Kidney glomerular epithelial cell (primary cell): Measurements from ENCODE around the gene ST3GAL3.

Experiments
- DNase-seq: peaks from one replicate; lab custom pipeline; 2025; lab: John Stamatoyannopoulos, UW

Gene ST3GAL3

GRCh38 chr1:43980255-43981134, 273.2 kb downstream of the ST3GAL3 start:
- no peak for DNase-seq
